GM12878 (cell line): ENCODE data around the gene COIL. TPM values are rescaled to one million over a fixed set of nuclear protein-coding genes. Genes with fewer than 3 reads are reported as not detected.
A peak's percentile ranks its signal among the peaks of the same experiment; 100 is the strongest.

Source experiments
- ATAC-seq: fragments of 200-7000 bp; cut with Tn5 transposase; 3 replicates; pipeline ENCODE4 v1.9.1; 2020; ENCODE audit warnings: mild to moderate bottlenecking, moderate library complexity
- BruUV-seq: library from RNA; stranded (reverse); fragments of 400-500 nt; replicated peaks from 2 replicates; lab custom pipeline; 2021; lab: Mats Ljungman, UMichigan
- CTCF ChIA-PET: fragments of 300-600 bp; sonication (Branson Sonifier 250); formaldehyde crosslinking; extraction: SDS; loops from one replicate; lab custom pipeline; 2021; ENCODE audit warnings: inconsistent platforms; lab: Yijun Ruan, JAX
- POLR2A ChIA-PET: fragments of 350-600 bp; formaldehyde crosslinking; extraction: SDS; loops from one replicate; lab custom pipeline; 2021; ENCODE audit warnings: inconsistent platforms; lab: Charles Lee
- RAD21 ChIA-PET: fragments of 300-600 bp; sonication (Branson Sonifier 250); formaldehyde crosslinking; loops from one replicate; lab custom pipeline; 2023; ENCODE audit warnings: antibody characterized with exemption; ENCODE audit not compliant: unreplicated experiment; lab: Charles Lee
- SMC1A ChIA-PET: fragments of 300-600 bp; sonication (Branson Sonifier 250); formaldehyde crosslinking; loops from one replicate; lab custom pipeline; 2023; ENCODE audit not compliant: unreplicated experiment, uncharacterized antibody; lab: Charles Lee
- DNase-seq: peaks from one replicate; pipeline ENCODE4 v3.0.0-alpha.2; 2011; ENCODE audit warnings: low read depth, low spot score
- FAIRE-seq: peaks from 3 replicates; lab custom pipeline; 2011; peaks lifted over from hg19 to GRCh38; lab: Jason Lieb, UNC
- H2AFZ ChIP-seq: 2 replicates; pipeline ENCODE4 v1.6.0; 2011; ENCODE audit warnings: low read depth, low read length, control low read depth; ENCODE audit not compliant: control insufficient read depth
- H3K27ac ChIP-seq: 2 replicates; pipeline ENCODE4 v1.5.1; 2011; ENCODE audit warnings: control low read depth; ENCODE audit not compliant: control insufficient read depth, insufficient read depth
- H3K27me3 ChIP-seq, 2 experiments: replicated peaks in 1 of 2; 2 replicates each; pipeline versions ENCODE4 v1.6.0 to v1.6.1; 2011; ENCODE audit warnings: low read length in 1 of 2; ENCODE audit not compliant: control insufficient read depth in 2 of 2, insufficient read depth in 2 of 2
- H3K36me3 ChIP-seq, 2 experiments: 2 replicates each; pipeline ENCODE4 v1.5.1; 2011; ENCODE audit warnings: low read length in 1 of 2; ENCODE audit not compliant: control insufficient read depth in 2 of 2, insufficient read depth in 2 of 2
- H3K4me1 ChIP-seq: 2 replicates; pipeline ENCODE4 v1.6.1; 2011; ENCODE audit warnings: mild to moderate bottlenecking, low read length, moderate library complexity, mixed read lengths; ENCODE audit not compliant: control insufficient read depth, insufficient read depth
- H3K4me2 ChIP-seq: 2 replicates; pipeline ENCODE4 v1.6.0; 2011; ENCODE audit warnings: control low read depth; ENCODE audit not compliant: control insufficient read depth, insufficient read depth
- H3K4me3 ChIP-seq: fragments of 200-600 bp; sonication (generic); 2 replicates; pipeline ENCODE4 v1.5.1; 2016
- H3K79me2 ChIP-seq: 2 replicates; pipeline ENCODE4 v1.6.0; 2011; ENCODE audit warnings: low read length; ENCODE audit not compliant: control insufficient read depth, insufficient read depth
- H3K9ac ChIP-seq: 2 replicates; pipeline ENCODE4 v1.8.0; 2011; ENCODE audit warnings: low read length, control low read depth, mixed read lengths; ENCODE audit not compliant: control insufficient read depth, insufficient read depth
- H3K9me3 ChIP-seq: replicated peaks from 3 replicates; pipeline ENCODE4 v1.5.1; 2011; ENCODE audit warnings: mild to moderate bottlenecking, low read length; ENCODE audit not compliant: control insufficient read depth, insufficient read depth
- H4K20me1 ChIP-seq: 2 replicates; pipeline ENCODE4 v1.6.0; 2011; ENCODE audit not compliant: control insufficient read depth, insufficient read depth
- CBX3 ChIP-seq: fragments of 200-600 bp; sonication (generic); IDR thresholded peaks from 2 replicates; pipeline ENCODE4 v1.6.1; 2016; ENCODE audit warnings: low read depth, borderline replicate concordance
- CHD2 ChIP-seq: IDR thresholded peaks from 2 replicates; pipeline ENCODE4 v1.6.1; 2011; ENCODE audit warnings: low read depth, low read length, improper control_type of control experiment, borderline replicate concordance
- NR2F1 ChIP-seq: fragments of 450-650 bp; conservative IDR thresholded peaks from 2 replicates; pipeline ENCODE4 v1.6.1; 2017; ENCODE audit warnings: mild to moderate bottlenecking
- POLR2AphosphoS5 ChIP-seq: IDR thresholded peaks from 2 replicates; pipeline ENCODE4 v1.6.1; 2011; ENCODE audit warnings: mild to moderate bottlenecking, low read length, inconsistent platforms
- RUNX3 ChIP-seq: IDR thresholded peaks from 2 replicates; pipeline ENCODE4 v1.6.1; 2012; ENCODE audit warnings: low read length, inconsistent platforms
- SRF ChIP-seq, 2 experiments: IDR thresholded peaks; 2 replicates each; pipeline ENCODE4 v1.6.1; 2011; ENCODE audit warnings: low read depth in 2 of 2, low read length in 2 of 2, mild to moderate bottlenecking in 1 of 2, moderate library complexity in 1 of 2
- SUPT20H ChIP-seq: IDR thresholded peaks from 2 replicates; pipeline ENCODE4 v1.6.1; 2011; ENCODE audit warnings: low read depth, mild to moderate bottlenecking, low read length, moderate library complexity, borderline replicate concordance; ENCODE audit not compliant: control insufficient read depth
- YY1 ChIP-seq: IDR thresholded peaks from 2 replicates; pipeline ENCODE4 v1.6.1; 2011; ENCODE audit warnings: low read depth, mild to moderate bottlenecking, low read length
- whole genome bisulfite sequencing: methylation state at CpG from one replicate; pipeline ENCODE4 v1.1.6; 2016; ENCODE audit warnings: low lambda C conversion rate; ENCODE audit not compliant: insufficient replicate concordance, insufficient coverage; ENCODE audit errors: missing lambda C conversion rate; 5-methylcytosine and 5-hydroxymethylcytosine counted together
- in situ Hi-C: fragments of 300-500 bp; cut with MboI; formaldehyde crosslinking; loops from 9 replicates; pipeline ENCODE4 v1.14.3; 2018; ENCODE audit warnings: mixed read lengths
- intact Hi-C: fragments of 100-400 bp; cut with micrococcal nuclease; formaldehyde crosslinking; loops from one replicate; pipeline ENCODE4 v1.14.2; 2022; ENCODE audit not compliant: unreplicated experiment
- polyA plus RNA-seq, 11 experiments: library from polyadenylated mRNA; depleted of rRNA in 4 of 11; unstranded in 6 of 11; stranded (reverse) in 5 of 11; fragments of >200 nt; fragmentation: Nextera tagmentation in 4 of 11; fragmentation: Illumina TruSeq in 1 of 11; extraction: Ambion mirVana in 4 of 11; extraction: Trizol in 1 of 11; gene quantifications; 1 replicate in 1 of 11; 2 replicates in 10 of 11; pipeline versions ENCODE4 v1.2.1 to v1.2.3, GENCODE V29; 2011 to 2016; ENCODE audit warnings: inconsistent platforms in 2 of 11, missing spikeins in 2 of 11, low read depth in 1 of 11
- total RNA-seq, 4 experiments: library from RNA; depleted of rRNA in 3 of 4; stranded (reverse); fragments of >200 nt in 3 of 4; fragmentation: Illumina TruSeq in 1 of 4; extraction: Trizol in 1 of 4; gene quantifications; 2 replicates each; pipeline versions ENCODE4 v1.2.1 to v1.2.3, GENCODE V29; 2013 to 2021
- TF ChIP-seq, protein P1 (sequence below), 3 experiments: IDR thresholded peaks in 2 of 3; conservative IDR thresholded peaks in 1 of 3; 2 replicates each; pipeline ENCODE4 v1.5.1; 2011; ENCODE audit warnings: low read depth in 3 of 3, low read length in 3 of 3, mild to moderate bottlenecking in 3 of 3, control low read depth in 2 of 3, moderate library complexity in 2 of 3, inconsistent platforms in 1 of 3, mixed read lengths in 1 of 3; ENCODE audit not compliant: control insufficient read depth in 2 of 3, insufficient read depth in 1 of 3; ENCODE audit errors: extremely low read depth in 1 of 3
- TF ChIP-seq, protein P2 (sequence below): fragments of 450-650 bp; IDR thresholded peaks from 2 replicates; pipeline ENCODE4 v1.6.1; 2017; ENCODE audit warnings: mild to moderate bottlenecking, moderate library complexity
- TF ChIP-seq, protein P3 (sequence below): fragments of 450-650 bp; IDR thresholded peaks from 2 replicates; pipeline ENCODE4 v1.6.1; 2017; ENCODE audit warnings: mild to moderate bottlenecking
- TF ChIP-seq, protein P4 (sequence below): fragments of 450-650 bp; IDR thresholded peaks from 2 replicates; pipeline ENCODE4 v1.6.1; 2014; ENCODE audit warnings: mild to moderate bottlenecking

COIL gene
- total and polyA plus RNA-seq, 10 of the 15 experiments (the other 5 are each of a cell fraction or from before 2014, with no cell fraction given) = 13.7 to 24.3 (median 17.4) TPM

DNA sequence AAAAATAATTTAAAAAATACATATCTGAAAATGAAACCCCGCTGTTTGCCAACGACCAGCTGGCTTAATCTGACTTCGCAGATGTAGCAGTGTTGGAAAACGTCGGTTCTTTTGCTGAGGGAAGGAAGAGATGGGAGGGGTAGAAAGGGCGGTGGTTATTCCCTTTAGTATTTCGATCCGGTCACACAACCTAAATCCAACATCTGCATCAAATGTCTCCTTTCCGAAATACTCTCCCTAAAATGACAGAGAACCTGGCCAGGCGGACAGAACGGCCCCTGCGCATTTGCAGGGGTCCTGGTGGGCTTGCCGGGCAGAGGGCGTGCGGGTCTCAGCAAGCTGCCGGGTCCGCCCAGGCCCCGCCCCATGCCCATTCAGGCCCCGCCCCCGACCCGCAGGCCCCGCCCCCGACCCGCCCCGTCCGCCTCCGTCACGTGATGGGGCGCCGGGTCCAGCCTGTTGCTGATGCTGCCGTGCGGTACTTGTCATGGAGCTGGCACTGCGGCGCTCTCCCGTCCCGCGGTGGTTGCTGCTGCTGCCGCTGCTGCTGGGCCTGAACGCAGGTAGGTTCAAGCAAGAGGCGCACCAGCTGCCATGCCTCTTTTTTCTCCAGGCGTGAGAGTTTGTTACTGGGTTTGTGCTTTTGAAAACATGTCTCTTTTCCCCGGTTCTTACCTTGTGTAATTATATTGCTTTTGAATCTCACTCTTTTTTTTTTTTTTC, 17.0 kb upstream of the COIL start, which contains the start of gene SCPEP1:
Gene SCPEP1 (plus strand): TSS at position 459 of the 723 bp plus-strand sequence. CDS start 29 bp downstream, at position 488.
- in situ Hi-C loops = no loop called here
- Histone ChIP-seq H3K79me2 (peaks cover 14% of the 10 kb centered on the region), H3K9me3 (no peaks in the 10 kb centered on the region), H3K4me2 (peak within 1 kb of the TSS; percentile 90), H3K27me3 (no peaks in the 10 kb centered on the region), H3K36me3 (peaks cover 0 to 4% of the 10 kb centered on the region in 2 experiments; a peak in 1 of 4 replicates), H4K20me1 (no peaks in the 10 kb centered on the region), H3K4me1 (no peaks in the 10 kb centered on the region; the same call in 1 of the 2 replicates), H3K27ac (peak within 1 kb of the TSS; percentile 83), H3K4me3 (peak within 1 kb of the TSS; percentile 77), H3K9ac (peak within 1 kb of the TSS; percentile 76), H2AFZ (peak within 1 kb of the TSS; percentile 95)
- ChIA-PET SMC1A (interaction anchor here (0.8 to 3.5 kb wide), 12 partner anchors 10 to 109 kb away, joined by 3 to 41 read pairs (median 4); partner anchors contain the start of gene COIL), CTCF (interaction anchor here (1.1 to 2.1 kb wide), 9 partner anchors 10 to 158 kb away, joined by 3 to 9 read pairs (median 5); partner anchors contain the start of gene COIL), RAD21 (interaction anchor here (0.6 to 2.0 kb wide), 13 partner anchors 21 to 1999 kb away, joined by 3 to 7 read pairs (median 5); partner anchors contain the start of genes AKAP1, MSI2 and TRIM25), POLR2A (interaction anchor here (0.5 to 1.9 kb wide), 10 partner anchors 8 to 1896 kb away, joined by 3 to 9 read pairs (median 4); partner anchors contain the start of gene TRIM25)
- 1% methylated on average over 34 of the region's 42 CpGs for WGBS
- intact Hi-C loops = loop anchor here (5.0 kb wide), 1 partner anchor 109 kb away; the partner anchor contains the start of gene AKAP1
- DNase-seq = no peak
- BruUV-seq = no TSS peak
- peak; percentile 95 for ATAC-seq
- peak; percentile 18 for FAIRE-seq
- TF ChIP-seq, protein P1, sequence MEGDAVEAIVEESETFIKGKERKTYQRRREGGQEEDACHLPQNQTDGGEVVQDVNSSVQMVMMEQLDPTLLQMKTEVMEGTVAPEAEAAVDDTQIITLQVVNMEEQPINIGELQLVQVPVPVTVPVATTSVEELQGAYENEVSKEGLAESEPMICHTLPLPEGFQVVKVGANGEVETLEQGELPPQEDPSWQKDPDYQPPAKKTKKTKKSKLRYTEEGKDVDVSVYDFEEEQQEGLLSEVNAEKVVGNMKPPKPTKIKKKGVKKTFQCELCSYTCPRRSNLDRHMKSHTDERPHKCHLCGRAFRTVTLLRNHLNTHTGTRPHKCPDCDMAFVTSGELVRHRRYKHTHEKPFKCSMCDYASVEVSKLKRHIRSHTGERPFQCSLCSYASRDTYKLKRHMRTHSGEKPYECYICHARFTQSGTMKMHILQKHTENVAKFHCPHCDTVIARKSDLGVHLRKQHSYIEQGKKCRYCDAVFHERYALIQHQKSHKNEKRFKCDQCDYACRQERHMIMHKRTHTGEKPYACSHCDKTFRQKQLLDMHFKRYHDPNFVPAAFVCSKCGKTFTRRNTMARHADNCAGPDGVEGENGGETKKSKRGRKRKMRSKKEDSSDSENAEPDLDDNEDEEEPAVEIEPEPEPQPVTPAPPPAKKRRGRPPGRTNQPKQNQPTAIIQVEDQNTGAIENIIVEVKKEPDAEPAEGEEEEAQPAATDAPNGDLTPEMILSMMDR (IDR thresholded peaks at IDR 0.05 in 2 of 3, conservative IDR thresholded peaks at IDR 0.05 in 1 of 3; ENCODE audit: control insufficient read depth in 2 of 3, extremely low read depth in 1 of 3, insufficient read depth in 1 of 3, low read depth in 3 of 3, low read length in 3 of 3) = peak in 1 of 3 experiments; percentile 4; a peak in 1 of 6 replicates
- TF ChIP-seq SUPT20H = no peak
- peak; percentile 53; the same call in 1 of the 2 replicates for TF ChIP-seq YY1
- no peak for TF ChIP-seq CHD2
- TF ChIP-seq, protein P2, sequence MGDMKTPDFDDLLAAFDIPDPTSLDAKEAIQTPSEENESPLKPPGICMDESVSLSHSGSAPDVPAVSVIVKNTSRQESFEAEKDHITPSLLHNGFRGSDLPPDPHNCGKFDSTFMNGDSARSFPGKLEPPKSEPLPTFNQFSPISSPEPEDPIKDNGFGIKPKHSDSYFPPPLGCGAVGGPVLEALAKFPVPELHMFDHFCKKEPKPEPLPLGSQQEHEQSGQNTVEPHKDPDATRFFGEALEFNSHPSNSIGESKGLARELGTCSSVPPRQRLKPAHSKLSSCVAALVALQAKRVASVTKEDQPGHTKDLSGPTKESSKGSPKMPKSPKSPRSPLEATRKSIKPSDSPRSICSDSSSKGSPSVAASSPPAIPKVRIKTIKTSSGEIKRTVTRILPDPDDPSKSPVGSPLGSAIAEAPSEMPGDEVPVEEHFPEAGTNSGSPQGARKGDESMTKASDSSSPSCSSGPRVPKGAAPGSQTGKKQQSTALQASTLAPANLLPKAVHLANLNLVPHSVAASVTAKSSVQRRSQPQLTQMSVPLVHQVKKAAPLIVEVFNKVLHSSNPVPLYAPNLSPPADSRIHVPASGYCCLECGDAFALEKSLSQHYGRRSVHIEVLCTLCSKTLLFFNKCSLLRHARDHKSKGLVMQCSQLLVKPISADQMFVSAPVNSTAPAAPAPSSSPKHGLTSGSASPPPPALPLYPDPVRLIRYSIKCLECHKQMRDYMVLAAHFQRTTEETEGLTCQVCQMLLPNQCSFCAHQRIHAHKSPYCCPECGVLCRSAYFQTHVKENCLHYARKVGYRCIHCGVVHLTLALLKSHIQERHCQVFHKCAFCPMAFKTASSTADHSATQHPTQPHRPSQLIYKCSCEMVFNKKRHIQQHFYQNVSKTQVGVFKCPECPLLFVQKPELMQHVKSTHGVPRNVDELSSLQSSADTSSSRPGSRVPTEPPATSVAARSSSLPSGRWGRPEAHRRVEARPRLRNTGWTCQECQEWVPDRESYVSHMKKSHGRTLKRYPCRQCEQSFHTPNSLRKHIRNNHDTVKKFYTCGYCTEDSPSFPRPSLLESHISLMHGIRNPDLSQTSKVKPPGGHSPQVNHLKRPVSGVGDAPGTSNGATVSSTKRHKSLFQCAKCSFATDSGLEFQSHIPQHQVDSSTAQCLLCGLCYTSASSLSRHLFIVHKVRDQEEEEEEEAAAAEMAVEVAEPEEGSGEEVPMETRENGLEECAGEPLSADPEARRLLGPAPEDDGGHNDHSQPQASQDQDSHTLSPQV = no peak
- TF ChIP-seq POLR2AphosphoS5 = peak; percentile 77
- TF ChIP-seq, protein P3, sequence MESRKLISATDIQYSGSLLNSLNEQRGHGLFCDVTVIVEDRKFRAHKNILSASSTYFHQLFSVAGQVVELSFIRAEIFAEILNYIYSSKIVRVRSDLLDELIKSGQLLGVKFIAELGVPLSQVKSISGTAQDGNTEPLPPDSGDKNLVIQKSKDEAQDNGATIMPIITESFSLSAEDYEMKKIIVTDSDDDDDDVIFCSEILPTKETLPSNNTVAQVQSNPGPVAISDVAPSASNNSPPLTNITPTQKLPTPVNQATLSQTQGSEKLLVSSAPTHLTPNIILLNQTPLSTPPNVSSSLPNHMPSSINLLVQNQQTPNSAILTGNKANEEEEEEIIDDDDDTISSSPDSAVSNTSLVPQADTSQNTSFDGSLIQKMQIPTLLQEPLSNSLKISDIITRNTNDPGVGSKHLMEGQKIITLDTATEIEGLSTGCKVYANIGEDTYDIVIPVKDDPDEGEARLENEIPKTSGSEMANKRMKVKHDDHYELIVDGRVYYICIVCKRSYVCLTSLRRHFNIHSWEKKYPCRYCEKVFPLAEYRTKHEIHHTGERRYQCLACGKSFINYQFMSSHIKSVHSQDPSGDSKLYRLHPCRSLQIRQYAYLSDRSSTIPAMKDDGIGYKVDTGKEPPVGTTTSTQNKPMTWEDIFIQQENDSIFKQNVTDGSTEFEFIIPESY = no peak
- TF ChIP-seq CBX3 = no peak
- TF ChIP-seq, protein P4, sequence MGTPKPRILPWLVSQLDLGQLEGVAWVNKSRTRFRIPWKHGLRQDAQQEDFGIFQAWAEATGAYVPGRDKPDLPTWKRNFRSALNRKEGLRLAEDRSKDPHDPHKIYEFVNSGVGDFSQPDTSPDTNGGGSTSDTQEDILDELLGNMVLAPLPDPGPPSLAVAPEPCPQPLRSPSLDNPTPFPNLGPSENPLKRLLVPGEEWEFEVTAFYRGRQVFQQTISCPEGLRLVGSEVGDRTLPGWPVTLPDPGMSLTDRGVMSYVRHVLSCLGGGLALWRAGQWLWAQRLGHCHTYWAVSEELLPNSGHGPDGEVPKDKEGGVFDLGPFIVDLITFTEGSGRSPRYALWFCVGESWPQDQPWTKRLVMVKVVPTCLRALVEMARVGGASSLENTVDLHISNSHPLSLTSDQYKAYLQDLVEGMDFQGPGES = no peak
- no peak for TF ChIP-seq SRF (IDR thresholded peaks at IDR 0.05; ENCODE audit: low read depth in 2 of 2, low read length in 2 of 2)
- no peak for TF ChIP-seq RUNX3
- TF ChIP-seq NR2F1 = no peak
